Sciatic nerve (tissue), 2 donors: ENCODE results near the gene CDC23. TPM values are rescaled to one million over a fixed set of nuclear protein-coding genes. Genes with fewer than 3 reads are reported as not detected.
"Not testable (repeated sequence)": the region's sequence is repeated elsewhere in the genome, so short reads cannot be mapped to it uniquely, and the experiment has no call there.

Experiments
- ATAC-seq: fragments of 200-7000 bp; cut with Tn5 transposase; one replicate; pipeline ENCODE4 v1.9.1; 2020; ENCODE audit warnings: mild to moderate bottlenecking, moderate library complexity
- DNase-seq: peaks from one replicate; pipeline ENCODE4 v3.0.0-alpha.2; 2020; ENCODE audit warnings: low spot score
- intact Hi-C: fragments of 100-400 bp; cut with DNase I; formaldehyde crosslinking; loops from one replicate; pipeline ENCODE4 v1.14.2; 2022
- total RNA-seq: library from RNA; stranded (reverse); fragmentation: NEBNext Ultra II Directional; extraction: Animal tissue kit (Norgen Biotek cat#: 25700); gene quantifications from one replicate; pipeline ENCODE4 v1.2.1, GENCODE V29; 2021
- donor health status: DM: no; HTN: no; CAD: no.
- donor health status: DM: no; HTN: no; CAD: no.

Gene CDC23
- 22.9 TPM for total RNA-seq

GRCh38 chr5:138213161-138214029 is at the start of gene CDC23:
Gene CDC23 (minus strand): TSS chr5:138213323. CDS start chr5:138213312, 11 bp downstream.
- DNase-seq (peak; percentile 93), ATAC-seq (peak; percentile 99)
- intact Hi-C loops = no loop called here

- intact Hi-C loops = no loop called here
- no peak for DNase-seq
- no peak for ATAC-seq
Measured at GRCh38 chr5:138258704-138259292, 45.7 kb upstream of the CDC23 start.

GRCh38 chr5:138257583-138257982 is 44.5 kb upstream of the CDC23 start:
- intact Hi-C loops = no loop called here
- DNase-seq (no peak), ATAC-seq (no peak)

- intact Hi-C loops = no loop called here
- ATAC-seq (no peak), DNase-seq (no peak)
Measured at GRCh38 chr5:138252944-138253343, 39.8 kb upstream of the CDC23 start.

- DNase-seq, intact Hi-C loops, ATAC-seq: not testable (repeated sequence)
Measured at GRCh38 chr5:138247800-138248199, 34.7 kb upstream of the CDC23 start.

- DNase-seq (no peak), ATAC-seq (no peak)
Measured at GRCh38 chr5:138246822-138247221, 33.7 kb upstream of the CDC23 start.

GRCh38 chr5:138246334-138246733 is 33.2 kb upstream of the CDC23 start:
- DNase-seq (no peak), ATAC-seq (no peak)
- intact Hi-C loops = no loop called here

More at GRCh38 chr5:138246822-138247221, 33.7 kb upstream of the CDC23 start:
- intact Hi-C loops = no loop called here

- intact Hi-C loops = no loop called here
- DNase-seq (peak; percentile 73), ATAC-seq (peak; percentile 76)
Measured at GRCh38 chr5:138245717-138246116, 32.6 kb upstream of the CDC23 start.

- peak; percentile 84 for ATAC-seq
Measured at GRCh38 chr5:138243794-138244193, 30.7 kb upstream of the CDC23 start.

GRCh38 chr5:138241688-138242571 is 28.8 kb upstream of the CDC23 start:
- DNase-seq (no peak), ATAC-seq (peak; percentile 50)
- intact Hi-C loops = no loop called here

More at GRCh38 chr5:138243794-138244193, 30.7 kb upstream of the CDC23 start:
- DNase-seq = peak; percentile 62
- intact Hi-C loops = no loop called here

- intact Hi-C loops = no loop called here
- ATAC-seq (no peak), DNase-seq (no peak)
Measured at GRCh38 chr5:138240650-138241385, 27.7 kb upstream of the CDC23 start.

GRCh38 chr5:138238034-138238433 is 24.9 kb upstream of the CDC23 start:
- intact Hi-C loops = no loop called here
- DNase-seq (no peak), ATAC-seq (no peak)

GRCh38 chr5:138234651-138235050 is 21.5 kb upstream of the CDC23 start:
- no peak for DNase-seq
- intact Hi-C loops = no loop called here

GRCh38 chr5:138233280-138233679 is 20.2 kb upstream of the CDC23 start:
- ATAC-seq (no peak), DNase-seq (no peak)
- intact Hi-C loops = no loop called here

More at GRCh38 chr5:138234651-138235050, 21.5 kb upstream of the CDC23 start:
- ATAC-seq = no peak

GRCh38 chr5:138230981-138231589 is 18.0 kb upstream of the CDC23 start:
- intact Hi-C loops = no loop called here
- ATAC-seq = peak; percentile 80
- no peak for DNase-seq

- DNase-seq (no peak), ATAC-seq (peak; percentile 90)
- intact Hi-C loops = no loop called here
Measured at GRCh38 chr5:138230261-138230660, 17.1 kb upstream of the CDC23 start.

- ATAC-seq (no peak), DNase-seq (no peak)
- intact Hi-C loops = loop anchor here (10.0 kb wide), 1 partner anchor 45 kb away; the partner anchor contains the start of gene GFRA3
Measured at GRCh38 chr5:138229387-138229786, 16.3 kb upstream of the CDC23 start.

GRCh38 chr5:138226910-138227309 is 13.8 kb upstream of the CDC23 start:
- ATAC-seq = no peak
- intact Hi-C loops = loop anchor here (10.0 kb wide), 1 partner anchor 48 kb away; the partner anchor contains the start of gene GFRA3
- no peak for DNase-seq
